Fibroblast of mammary gland (primary cell): Measurements from ENCODE around the gene PSMC4.

Experiments used
- DNase-seq: peaks from one replicate; pipeline ENCODE4 v3.0.0-alpha.2; 2010; ENCODE audit warnings: low read depth
- H3K4me3 ChIP-seq: 2 replicates; pipeline ENCODE4 v1.5.1; 2011; ENCODE audit warnings: low read depth, mild to moderate bottlenecking, low read length, moderate library complexity; ENCODE audit not compliant: control insufficient read depth
- CTCF ChIP-seq: conservative IDR thresholded peaks from 2 replicates; pipeline ENCODE4 v1.5.1; 2011; ENCODE audit warnings: low read depth, low read length, inconsistent platforms; ENCODE audit not compliant: control insufficient read depth, insufficient read depth

The PSMC4 gene

GRCh38 chr19:39936622-39937021 lies 34.3 kb upstream of the PSMC4 start:
- H3K4me3 ChIP-seq: no peak overlapping the region
- TF ChIP-seq CTCF: no peak
- no peak for DNase-seq

- TF ChIP-seq CTCF: no peak
- no peak overlapping the region for H3K4me3 ChIP-seq
- DNase-seq: no peak
These were observed 33.8 kb upstream of the PSMC4 start for GRCh38 chr19:39937094-39937720.

- TF ChIP-seq CTCF: no peak
- no peak for DNase-seq
- H3K4me3 ChIP-seq: no peak overlapping the region
These were observed 33.2 kb upstream of the PSMC4 start for GRCh38 chr19:39937787-39938186.

- TF ChIP-seq CTCF: no peak
- no peak overlapping the region for H3K4me3 ChIP-seq
- DNase-seq: no peak
These were observed 31.4 kb upstream of the PSMC4 start for GRCh38 chr19:39939556-39939955.

GRCh38 chr19:39940221-39940833 lies 30.6 kb upstream of the PSMC4 start:
- no peak for DNase-seq
- TF ChIP-seq CTCF: no peak
- no peak overlapping the region for H3K4me3 ChIP-seq

GRCh38 chr19:39941151-39941550 lies 29.8 kb upstream of the PSMC4 start:
- no peak for DNase-seq
- TF ChIP-seq CTCF: no peak
- no peak overlapping the region for H3K4me3 ChIP-seq
